KOPT-K1 (cell line): Measurements from ENCODE around the gene DLX2.
"Not testable (repeated sequence)": the region's sequence is repeated elsewhere in the genome, so short reads cannot be mapped to it uniquely, and the experiment has no call there.

Experiments
- H3K27ac ChIP-seq: fragments of 200-600 bp; sonication (generic); 2 replicates; pipeline ENCODE4 v1.5.1; 2016; ENCODE audit warnings: antibody characterized with exemption, mild to moderate bottlenecking, low read depth, low read length; ENCODE audit not compliant: poor library complexity, severe bottlenecking
- H3K36me3 ChIP-seq: fragments of 200-600 bp; sonication (generic); 2 replicates; pipeline ENCODE4 v1.5.1; 2017; ENCODE audit warnings: antibody characterized with exemption, mild to moderate bottlenecking, low read length, moderate library complexity; ENCODE audit not compliant: insufficient read depth
- H3K9me3 ChIP-seq: fragments of 200-600 bp; sonication (generic); 2 replicates; pipeline ENCODE4 v1.5.1; 2017; ENCODE audit warnings: antibody characterized with exemption, low read length, mild to moderate bottlenecking; ENCODE audit not compliant: insufficient read depth, poor library complexity, severe bottlenecking

DLX2 gene

DNA sequence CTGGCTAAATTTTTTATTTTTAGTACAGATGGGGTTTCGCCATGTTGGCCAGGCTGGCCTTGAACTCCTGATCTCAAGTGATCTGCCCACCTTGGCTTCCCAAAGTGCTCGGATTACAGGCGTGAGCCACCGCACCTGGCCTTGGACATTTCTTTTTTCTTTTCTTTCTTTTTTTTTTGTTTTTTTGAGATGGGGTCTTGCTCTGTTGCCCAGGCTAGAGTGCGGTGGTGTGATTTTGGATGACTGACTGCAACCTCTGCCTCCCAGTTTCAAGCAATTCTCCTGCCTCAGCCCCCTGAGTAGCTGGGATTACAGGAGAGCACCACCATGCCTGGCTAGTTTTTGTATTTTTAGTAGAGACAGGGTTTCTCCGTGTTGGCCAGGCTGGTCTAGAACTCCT, 11.5 kb upstream of the DLX2 start:
- H3K36me3 ChIP-seq, H3K9me3 ChIP-seq, H3K27ac ChIP-seq: not testable (repeated sequence)

DNA sequence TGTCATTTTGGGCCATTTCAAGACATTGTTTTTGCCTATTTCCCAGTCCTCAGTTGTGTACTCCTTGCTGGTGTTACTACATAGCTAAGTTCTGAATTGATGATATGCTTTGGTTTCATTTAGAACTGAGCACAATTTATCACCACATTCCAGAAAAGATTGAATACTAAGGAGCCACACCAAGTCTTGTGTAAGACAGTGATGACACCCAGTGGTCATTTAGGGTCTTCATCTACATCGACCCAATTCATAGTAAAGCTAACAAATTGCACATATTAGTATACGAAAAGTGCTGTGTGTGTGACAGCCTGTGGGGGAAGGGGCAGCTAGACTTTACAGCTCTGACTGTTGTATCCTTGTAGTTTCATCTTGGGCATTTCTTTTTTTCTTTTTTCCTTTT, 10.9 kb upstream of the DLX2 start:
- Histone ChIP-seq H3K27ac (no peak overlapping the region), H3K36me3 (no peaks in the 10 kb centered on the region), H3K9me3 (no peaks in the 10 kb centered on the region)

DNA sequence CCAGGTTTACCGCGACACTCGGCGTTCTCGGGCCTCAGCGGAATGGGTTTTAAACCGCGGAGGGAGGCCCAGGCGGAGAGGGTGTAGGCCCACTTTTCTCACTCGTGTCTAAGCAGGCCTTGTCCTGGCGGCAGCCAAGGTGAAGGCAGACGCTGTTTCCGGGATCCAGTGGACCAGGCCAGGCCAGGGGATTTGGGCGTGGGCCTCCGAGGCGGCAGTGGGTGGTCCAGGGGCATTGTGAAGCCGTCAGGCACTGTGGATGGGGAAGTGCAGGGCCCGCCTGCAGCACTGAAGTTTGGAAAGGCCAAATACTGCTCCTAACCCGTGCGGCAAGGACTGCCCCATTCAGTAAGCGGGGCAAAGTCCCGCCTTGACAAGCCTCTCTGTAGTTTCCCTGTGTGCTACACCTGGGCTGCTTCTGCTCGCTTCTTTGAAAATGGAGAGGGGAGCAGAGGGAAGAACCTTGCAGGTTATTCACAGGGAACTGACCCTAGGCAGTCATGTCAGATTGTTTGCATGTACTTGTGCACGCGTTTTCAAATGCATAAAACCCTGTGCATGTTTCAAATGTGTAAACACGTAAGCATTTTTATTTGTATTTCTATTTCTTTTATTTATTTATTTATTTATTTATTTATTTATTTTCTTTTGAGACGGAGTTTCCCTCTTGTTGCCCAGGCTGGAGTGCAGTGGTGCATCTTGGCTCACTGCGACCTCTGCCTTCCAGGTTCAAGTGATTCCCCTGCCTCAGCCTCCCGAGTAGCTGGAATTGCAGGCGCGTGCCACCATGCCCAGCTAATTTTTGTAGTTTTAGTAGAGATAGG, 7.5 kb upstream of the DLX2 start:
- H3K27ac ChIP-seq = no peak overlapping the region
- no peaks in the 10 kb centered on the region for H3K36me3 ChIP-seq
- no peaks in the 10 kb centered on the region for H3K9me3 ChIP-seq

DNA sequence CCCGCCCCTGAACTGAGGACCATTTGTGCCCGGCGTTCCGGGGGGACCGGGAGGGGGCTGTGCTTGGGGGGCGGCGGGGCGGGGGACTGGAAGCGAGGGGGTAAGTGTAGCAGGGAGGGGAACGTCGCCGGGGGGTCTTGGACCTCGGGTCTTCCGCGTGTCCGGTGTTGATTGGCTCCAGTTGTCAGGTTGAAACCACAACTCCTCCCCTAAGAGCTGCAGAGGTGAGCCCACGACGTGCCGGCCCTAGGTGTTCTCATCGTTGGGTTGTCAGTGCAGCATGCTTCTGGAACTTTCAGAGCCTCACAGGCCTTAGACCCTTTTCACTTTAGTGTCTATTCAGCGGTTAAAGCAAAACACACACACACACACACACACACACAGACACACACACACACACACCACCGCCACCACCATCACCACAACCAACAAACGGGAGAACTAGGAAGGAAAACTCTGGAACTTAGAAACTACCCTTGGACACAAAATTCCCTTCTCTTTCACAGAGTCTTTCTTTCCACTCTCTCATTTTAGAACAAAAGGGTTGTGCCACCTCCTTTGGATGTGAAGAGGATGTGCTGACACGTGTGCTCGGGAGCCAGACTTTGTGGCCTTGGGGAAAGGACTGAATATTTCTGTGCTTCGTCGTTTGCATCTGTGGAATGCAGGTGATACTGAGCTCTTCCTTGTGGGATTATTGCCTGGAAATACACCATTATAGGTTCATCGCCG, 6.7 kb upstream of the DLX2 start:
- H3K27ac ChIP-seq = no peak overlapping the region
- no peaks in the 10 kb centered on the region for H3K9me3 ChIP-seq
- H3K36me3 ChIP-seq = no peaks in the 10 kb centered on the region

DNA sequence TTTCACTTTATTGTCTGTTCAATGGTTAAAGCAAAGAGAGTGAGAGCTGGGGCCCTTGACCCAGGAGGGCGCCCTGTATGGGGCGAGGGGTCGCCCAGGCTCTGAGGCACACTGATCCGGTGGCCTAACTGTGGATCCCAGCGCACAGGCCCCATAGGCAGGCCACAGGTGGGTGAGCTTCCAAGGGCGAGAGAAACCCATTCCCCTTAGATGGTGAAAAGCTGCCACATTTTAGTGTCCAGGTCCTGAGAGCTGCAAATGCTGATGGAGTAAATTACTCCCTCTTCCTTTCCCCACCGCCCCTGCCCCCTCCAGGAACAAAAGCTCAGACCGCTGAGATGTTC, 5.9 kb upstream of the DLX2 start:
- no peaks in the 10 kb centered on the region for H3K9me3 ChIP-seq
- no peaks in the 10 kb centered on the region for H3K36me3 ChIP-seq
- H3K27ac ChIP-seq = no peak overlapping the region

DNA sequence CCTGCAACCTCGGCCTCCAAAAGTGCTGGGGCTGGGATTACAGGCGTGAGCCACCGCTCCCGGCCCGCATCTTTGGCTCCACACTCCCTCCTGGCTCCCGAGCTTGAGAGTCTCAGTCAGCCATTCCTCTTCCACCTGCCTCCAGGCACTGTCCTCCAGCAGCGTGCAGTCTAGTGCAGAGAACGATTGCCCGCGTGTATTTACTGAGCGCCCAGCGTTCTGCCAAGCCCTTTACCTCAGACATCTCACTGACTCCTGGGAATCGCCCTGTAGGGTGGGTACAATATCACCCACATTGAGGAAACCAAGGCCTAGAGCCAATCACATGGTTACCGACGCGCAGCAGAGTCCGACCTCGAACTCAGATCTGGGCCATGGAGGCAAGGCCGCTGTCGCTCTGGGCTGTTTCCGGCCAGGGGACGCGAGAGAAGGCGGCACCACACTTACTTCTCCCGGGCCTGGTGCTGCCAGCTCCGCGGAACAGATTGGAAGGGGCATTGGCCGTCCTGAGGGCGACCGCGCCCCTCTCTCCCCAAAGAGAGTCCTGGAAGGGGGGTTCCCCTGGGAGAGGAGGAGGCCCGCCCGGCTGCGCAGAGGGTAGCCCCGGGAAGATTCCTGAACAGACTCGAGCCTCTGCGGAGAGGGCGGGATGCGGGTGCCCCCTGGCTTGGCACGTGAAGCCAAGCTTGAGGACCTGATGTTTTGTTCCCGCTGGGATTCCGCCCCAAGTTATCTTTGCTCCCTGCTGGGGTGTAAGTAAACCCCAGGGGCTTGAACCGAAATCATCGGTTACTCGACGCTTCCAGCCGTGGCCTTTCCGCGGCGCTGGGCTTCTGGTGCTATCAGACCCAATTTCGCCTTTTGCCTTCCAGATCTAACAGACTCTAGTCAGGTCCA, 5.2 kb upstream of the DLX2 start:
- H3K9me3 ChIP-seq = no peaks in the 10 kb centered on the region
- no peak overlapping the region for H3K27ac ChIP-seq
- no peaks in the 10 kb centered on the region for H3K36me3 ChIP-seq

DNA sequence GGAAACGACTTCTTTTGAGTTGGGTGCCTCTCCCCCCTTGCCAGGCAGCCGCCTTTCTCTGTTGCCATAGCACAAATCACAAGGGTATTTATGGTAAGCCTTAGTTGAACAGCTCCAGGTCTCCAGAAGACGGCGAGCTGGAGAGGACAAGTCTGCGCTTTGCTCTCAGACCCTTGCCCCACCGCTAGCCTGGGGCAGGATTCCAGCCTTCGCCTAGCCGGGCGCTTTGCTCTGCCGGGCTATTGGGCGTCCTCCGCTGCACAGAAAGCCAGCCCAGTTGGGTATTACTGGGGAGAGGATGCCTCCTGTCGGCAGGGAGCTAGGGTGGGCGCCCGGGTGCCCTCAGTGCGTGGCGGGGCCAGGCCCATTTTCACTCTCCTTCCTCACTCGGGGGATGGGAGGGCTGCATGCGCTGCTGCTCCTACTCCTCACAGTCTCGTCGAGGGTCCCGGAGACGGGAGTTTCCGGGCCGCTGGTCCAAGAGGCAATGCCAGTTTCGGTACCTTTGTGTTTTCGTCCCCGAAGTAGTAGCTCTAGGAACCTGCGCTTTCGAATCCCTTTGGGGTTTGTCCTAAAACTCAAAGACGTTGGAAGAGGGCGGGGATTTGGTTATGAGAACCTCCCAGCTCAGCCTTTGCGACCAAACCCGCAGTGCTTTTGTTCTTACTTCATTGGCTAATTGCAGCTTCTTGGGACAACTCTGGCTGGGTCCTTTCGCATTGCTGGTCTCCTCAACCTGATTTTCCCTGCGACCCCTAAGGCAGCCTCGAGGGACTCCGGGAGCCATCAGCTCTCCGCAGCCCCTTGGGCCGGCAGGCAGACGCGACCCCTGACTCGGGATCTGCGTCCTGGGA, 3.6 kb upstream of the DLX2 start:
- no peak overlapping the region for H3K27ac ChIP-seq
- H3K9me3 ChIP-seq = no peaks in the 10 kb centered on the region
- H3K36me3 ChIP-seq = no peaks in the 10 kb centered on the region

DNA sequence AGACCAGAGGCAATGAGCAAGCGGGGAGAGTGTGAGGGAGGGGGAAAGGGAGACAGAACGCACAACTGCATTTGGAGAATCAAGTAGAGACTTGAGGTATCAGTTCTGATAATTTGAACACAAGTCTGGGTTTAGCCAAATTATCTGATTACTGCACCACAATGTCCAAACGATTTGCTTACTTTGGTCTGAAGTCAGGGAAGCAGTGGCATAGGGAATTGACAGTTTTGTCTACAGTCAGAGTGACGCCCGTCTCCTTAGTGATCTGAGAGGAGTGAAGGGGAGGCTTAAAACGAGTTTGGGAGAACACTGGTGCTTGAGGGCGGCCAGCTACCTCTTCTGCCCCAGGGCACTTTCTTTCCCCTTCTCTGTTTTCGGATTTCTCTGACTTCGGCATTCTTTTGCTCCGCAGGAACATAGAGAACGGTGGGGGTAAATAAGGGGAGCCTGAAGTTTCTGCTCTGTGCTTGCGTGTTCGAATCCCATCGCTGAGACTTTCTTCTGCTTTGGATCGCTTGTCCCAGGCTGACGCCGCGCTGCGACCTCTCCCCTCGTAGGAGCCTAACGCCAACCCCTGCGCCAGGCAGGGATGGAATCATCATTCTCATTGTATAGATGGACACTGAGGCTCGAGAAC, 2.9 kb upstream of the DLX2 start:
- Histone ChIP-seq H3K27ac (no peak overlapping the region), H3K9me3 (no peaks in the 10 kb centered on the region), H3K36me3 (no peaks in the 10 kb centered on the region)

DNA sequence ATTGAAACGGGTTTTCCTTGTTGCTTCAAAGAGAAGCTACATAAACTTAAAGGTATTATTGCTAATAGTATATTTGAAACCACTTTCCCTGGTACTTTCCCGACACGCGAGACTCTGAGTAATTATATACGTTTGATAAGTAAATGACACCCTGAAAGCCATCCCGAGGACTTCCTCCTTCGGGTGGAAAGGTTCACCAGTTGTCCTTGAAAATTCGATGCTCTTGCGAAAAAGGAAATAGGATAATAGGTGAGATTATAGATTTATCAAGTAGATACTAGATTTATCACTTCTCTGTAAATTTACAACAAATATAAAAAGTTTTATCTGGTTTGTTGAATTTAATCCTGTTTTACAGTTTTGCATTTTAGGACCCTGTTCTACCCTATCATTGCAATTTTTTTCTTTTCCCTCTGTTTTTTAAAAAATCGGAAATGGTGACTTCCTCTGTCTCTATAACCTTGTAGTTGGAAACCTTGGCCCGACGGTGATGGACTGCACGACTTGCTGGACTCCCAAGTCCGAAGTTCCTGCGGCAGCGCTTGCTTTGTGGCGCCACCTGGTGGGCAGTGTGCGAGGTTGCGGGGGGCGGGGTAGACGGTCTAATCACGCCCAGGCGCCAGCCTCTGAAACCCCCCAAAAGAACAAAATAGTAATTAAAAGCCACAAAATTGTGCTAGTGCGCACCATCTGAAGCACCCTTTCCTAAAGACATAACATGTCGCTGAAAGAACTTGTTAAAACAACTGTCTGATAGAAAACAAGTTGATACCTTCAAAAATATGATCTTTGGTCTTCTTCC, 972 bp upstream of the DLX2 start:
- H3K36me3 ChIP-seq = no peaks in the 10 kb centered on the region
- H3K9me3 ChIP-seq = no peaks in the 10 kb centered on the region
- H3K27ac ChIP-seq = no peak overlapping the region

DNA sequence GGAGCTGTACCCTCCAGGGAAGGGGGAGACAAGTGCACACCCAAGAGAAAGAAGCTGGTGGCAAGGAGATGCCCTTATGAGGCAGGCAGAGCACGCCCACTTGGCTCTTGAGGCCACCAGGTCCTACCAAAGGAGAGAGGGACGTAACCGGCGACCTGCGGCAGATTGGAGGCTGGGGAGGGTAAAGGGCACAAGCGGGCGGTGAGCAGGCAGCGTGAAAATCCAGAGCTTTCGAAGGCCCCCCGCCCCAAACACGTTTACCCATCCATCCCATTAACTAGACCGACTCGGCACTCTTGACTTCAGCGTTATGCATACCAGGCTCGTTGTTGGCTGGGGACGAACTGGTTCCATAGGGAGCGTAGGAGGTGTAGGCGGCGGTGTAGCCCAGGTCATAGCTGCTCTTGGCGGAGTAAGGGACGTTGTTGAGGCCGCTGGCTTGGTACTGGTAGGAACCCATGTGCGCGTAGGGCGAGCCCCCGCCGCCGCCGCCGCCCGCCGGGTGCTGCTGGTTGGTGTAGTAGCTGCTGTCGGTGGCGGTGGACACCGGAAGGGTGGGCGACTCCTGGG, 794 bp downstream of the DLX2 start:
- no peaks in the 10 kb centered on the region for H3K36me3 ChIP-seq
- H3K27ac ChIP-seq = no peak overlapping the region
- no peaks in the 10 kb centered on the region for H3K9me3 ChIP-seq

DNA sequence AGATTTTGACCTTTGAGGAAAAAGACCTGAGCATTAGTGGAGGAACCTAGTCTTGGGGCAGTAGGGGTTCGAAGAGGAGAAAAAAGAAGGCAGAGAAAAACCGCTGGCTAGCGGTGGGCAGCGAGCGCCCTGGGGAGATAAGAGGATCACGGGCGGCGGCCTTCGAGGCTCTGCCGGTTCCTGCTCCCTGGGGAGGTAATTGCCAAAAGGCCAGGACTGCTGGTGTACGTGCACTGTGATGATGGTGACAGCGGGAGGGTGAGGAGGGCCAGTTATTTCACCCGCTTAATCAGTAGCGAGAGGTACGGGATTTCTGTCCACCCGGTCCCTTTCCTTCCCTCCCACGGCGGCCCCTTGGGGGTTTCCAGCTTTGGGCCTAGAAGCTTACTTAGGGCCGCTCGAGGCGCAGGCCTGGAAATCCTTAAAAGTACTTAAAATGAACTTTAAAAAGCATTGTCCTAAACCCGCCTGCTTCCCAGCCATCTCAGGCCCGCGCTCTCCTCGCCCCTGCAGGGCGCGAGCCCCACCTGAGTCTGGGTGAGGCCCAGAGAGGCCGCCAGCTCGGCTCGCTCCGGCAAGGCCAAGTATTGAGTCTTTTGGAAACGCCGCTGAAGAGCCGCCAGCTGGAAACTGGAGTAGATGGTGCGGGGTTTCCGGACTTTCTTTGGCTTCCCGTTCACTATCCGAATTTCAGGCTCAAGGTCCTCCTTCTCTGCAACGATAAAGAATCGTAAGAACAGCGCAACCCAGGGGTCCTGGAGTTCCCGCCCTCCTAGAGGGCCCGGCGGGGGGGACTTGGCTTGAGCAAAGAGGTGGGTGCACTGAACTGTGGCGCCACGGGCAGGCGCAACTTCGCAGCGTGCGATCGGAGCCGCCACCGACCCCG, 1.5 kb downstream of the DLX2 start:
- Histone ChIP-seq H3K9me3 (no peaks in the 10 kb centered on the region), H3K36me3 (no peaks in the 10 kb centered on the region), H3K27ac (no peak overlapping the region)

DNA sequence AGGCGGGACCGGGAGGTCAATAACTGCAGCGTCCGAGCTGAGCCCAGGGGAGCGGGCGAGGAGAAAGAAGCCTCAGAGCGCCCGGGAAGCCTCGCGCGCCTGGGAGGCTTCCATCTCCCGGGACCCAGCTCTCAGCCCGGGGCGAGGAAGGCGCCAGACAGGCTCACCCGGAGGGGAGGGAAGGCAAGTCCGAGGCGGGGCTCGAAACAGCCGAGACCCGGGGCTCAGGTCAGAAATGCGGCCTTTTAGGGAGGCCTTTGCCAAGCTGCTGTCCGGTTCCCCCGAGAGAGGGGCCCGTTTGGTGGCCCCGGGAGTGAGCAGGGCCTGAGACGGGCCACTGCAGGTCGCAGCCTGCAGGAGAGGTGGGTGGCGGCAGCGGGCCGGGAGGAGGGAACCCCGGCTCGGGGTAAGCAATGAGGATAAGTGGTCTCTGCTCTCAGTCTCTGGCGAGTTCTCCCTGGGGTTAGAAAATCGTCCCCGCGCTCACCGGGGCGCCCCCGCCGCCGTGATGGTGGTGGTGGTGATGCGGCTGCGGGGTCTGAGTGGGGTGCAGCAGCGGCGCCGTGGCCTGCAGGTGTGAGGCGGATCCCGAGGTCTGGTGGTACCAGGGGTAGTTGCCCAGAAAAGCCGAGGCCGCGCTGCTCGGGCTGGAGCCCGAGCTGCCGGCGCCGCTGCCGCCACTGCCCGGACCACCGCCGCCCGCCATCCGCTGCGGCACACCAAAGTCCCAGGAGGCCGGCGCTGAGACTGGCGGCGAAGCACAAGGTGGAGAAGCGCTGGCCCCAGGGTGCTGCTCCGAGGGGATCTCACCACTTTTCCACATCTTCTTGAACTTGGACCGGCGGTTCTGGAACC, 2.4 kb downstream of the DLX2 start:
- Histone ChIP-seq H3K27ac (no peak overlapping the region), H3K9me3 (no peaks in the 10 kb centered on the region)

More for the DNA sequence above, 2.4 kb downstream of the DLX2 start:
- no peaks in the 10 kb centered on the region for H3K36me3 ChIP-seq
